IPS-11a (cell line): ENCODE data around the gene APC.
"Not testable (repeated sequence)": the region's sequence is repeated elsewhere in the genome, so short reads cannot be mapped to it uniquely, and the experiment has no call there.

Experiments
- H3K4me3 ChIP-seq: one replicate; pipeline ENCODE4 v1.5.1; 2013; ENCODE audit warnings: low read depth, low read length, control low read depth

Gene APC

DNA sequence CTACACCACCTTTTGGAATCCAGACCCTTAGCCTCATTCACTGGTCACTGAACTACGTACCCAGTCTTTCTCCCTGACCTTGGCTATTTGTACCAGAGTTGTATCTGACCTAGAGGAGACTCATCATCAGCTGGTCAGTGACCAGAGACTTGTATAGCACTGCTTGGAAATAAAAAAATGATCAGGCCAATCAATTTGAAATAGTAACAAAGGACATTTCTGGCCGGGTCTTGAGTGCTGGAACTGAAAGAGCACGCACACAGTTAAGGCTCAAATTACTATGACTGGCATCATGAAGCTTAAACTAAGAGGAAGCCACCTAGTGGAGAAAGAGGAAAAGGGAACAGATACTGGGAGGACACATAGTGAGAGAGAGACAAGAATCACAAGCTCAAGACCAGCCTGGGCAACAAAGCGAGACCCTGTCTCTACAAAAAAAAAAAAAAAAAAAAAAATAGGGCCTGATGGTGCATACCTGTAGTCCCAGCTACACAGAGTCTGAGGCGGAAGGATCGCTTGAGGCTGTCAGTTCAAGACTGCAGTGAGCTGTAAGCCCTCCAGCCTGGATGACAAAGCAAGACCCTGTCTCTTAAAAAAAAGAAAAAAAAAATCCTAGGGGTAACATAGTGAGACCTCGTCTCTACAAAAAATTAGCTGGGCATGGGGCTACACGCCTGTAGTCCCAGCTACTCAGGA, 110.6 kb downstream of the APC start:
- no peak overlapping the region for H3K4me3 ChIP-seq

DNA sequence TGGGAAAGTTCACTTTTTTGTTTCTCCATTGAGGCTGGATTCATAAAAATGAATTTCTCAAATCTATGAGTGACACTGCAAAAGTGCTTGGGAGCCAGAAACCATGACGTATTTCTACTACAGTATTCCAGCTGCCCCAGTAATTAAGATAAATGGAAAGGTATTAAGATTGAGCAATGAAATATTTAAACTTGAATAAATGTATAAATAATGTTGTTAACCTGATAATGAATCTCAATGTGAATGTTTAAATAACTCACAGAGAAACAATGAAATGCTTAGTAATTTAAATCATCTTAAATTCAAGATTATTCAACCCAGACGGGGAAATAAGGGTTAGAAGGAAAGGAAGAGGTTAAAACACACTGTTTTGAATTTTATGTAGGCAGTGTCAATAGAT, 112.2 kb downstream of the APC start:
- no peak overlapping the region for H3K4me3 ChIP-seq

DNA sequence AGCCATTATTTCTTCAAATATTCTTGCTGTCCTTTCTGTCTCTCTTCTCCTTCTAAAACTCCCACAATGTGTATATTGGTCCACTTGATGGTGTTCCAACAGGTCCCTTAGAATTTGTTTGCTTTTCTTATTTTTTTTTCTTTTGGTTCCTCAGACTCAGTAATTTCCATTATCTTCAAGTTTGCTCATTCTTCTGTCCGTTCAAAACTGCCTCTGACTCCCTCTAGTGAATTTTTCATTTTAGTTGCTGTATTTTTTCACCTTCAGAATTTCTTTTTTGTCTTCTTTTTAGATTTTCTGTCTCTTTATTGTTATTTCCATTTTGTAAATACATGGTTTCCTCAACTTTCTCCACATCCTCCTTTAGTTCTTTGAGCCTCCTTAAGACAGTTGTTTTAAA, 117.0 kb downstream of the APC start:
- H3K4me3 ChIP-seq = no peak overlapping the region

DNA sequence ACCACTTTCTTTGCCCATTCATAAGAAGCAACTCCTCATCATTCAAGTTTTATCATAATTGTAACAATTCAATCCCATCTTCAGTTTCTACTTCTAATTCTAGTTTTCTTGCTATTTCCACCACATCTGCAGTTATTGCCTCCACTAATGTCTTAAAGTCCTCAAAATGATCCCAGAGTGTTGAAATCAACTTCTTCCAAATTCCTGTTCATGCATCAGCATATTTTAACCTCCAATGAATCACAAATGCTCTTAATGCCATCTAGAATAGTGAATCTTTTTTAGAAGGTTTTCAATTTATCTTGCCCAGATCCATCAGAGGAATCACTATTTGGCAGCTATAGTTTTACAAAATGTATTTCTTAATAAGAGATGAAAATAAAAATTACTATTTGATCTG, 120.2 kb downstream of the APC start:
- H3K4me3 ChIP-seq = no peak overlapping the region

DNA sequence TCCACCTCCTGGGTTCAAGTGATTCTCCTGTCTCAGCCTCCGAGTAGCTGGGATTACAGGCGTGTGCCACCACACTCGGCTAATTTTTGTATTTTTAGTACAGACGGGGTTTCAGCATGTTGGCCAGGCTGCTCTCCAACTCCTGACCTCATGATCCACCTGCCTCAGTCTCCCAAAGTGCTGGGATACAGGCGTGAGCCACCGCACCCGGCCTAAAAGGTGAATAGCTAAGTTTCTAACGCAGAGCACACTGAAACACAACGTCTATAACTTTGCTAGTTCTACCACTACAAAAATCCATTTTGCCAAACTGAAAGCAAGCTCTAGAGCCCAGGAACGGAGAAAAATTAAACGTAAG, 122.9 kb downstream of the APC start:
- H3K4me3 ChIP-seq = peak overlapping the region; percentile 98

DNA sequence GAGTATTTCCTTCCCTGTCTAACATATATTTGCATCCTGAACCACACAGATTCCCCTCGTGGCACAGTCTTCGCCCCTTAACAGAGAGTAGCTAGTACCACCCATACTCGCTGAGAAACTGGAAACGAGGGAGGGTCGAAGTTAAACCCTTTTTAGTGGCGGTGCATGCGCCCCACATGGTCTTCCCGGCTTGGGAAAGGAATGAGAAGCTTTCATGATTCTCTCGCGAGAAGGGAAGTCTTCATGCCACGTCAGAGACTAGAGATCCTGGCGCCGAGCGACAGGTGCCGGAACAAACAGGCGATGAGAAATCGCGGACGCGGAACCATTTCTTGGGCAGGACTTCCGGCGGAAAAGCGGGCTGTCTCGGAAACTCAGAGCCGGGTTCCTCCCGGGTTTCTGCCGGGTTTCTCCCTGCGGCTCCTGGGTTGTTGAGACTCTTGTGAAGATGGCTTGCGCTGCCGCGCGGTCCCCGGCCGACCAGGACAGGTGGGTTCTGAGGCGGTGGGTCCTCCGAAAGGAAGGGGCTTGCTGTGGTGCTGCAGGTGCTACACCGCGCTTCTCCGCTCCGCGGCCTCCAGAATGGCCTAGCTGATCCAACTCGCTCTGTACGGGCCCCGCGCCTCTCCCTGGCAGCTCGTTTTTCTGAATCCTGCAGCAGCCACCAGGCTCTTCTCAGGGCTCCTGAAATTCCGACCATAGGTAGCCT, 123.4 kb downstream of the APC start, which contains the start of gene SRP19:
Gene SRP19, plus strand, starts transcription at position 359 of the 709 bp plus-strand sequence. Its CDS starts 90 bp downstream, at position 449.
- peak within 1 kb of the TSS; percentile 98 for H3K4me3 ChIP-seq

DNA sequence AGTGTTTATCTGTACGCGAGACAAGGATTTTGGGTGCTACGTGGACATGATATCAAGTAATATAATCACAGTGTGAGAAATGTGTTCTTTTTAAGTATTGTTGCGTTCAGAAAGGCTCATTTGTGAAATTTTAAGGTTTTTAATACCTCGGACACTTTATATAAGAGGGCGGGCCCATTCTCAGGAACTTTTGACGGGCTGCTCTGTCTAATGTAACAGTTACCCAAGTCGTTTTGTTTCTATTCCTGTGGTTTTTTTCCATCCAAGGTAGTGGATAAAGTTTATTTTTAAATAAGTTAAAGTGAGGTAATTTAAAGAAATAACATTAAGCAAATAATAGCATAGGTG, 123.9 kb downstream of the APC start:
- peak overlapping the region; percentile 98 for H3K4me3 ChIP-seq

DNA sequence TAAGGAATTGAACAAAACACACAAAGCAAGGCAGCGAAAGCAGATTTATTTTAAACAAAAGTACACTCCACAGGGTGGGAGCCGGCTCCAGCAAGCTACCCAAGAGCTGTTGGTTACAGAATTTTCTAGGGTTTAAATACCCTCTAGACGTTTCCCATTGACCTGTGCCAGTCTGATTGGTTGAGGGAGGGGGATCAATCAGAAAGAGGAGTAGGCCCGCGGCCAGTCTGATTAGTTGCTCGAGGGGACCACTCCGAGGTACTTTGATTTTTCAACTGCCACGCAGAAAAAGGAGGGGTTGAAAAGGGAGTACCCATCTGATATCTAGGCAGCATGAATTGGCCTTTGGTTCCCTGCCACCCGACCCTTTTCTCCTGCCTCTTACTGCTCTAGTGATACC, 124.4 kb downstream of the APC start:
- peak overlapping the region; percentile 98 for H3K4me3 ChIP-seq

DNA sequence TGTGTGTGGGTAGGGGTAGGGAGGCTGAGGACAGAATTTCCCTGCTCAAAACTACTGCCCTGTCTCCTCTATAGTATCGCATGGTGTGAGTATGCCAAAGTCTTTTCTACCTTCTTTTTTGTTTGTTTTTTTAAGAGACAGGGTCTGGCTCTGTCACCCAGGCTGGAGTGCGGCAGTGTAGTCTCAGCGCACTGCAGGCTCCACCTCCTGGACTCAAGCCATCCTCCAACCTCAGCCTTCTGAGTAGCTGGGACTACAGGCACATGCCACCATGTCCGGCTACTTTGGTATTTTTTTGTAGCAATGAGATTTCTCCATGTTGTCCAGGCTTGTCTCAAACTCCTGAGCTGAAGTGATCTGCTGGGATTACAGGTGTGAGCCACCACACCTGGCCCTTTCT, 125.9 kb downstream of the APC start:
- H3K4me3 ChIP-seq = no peak overlapping the region

DNA sequence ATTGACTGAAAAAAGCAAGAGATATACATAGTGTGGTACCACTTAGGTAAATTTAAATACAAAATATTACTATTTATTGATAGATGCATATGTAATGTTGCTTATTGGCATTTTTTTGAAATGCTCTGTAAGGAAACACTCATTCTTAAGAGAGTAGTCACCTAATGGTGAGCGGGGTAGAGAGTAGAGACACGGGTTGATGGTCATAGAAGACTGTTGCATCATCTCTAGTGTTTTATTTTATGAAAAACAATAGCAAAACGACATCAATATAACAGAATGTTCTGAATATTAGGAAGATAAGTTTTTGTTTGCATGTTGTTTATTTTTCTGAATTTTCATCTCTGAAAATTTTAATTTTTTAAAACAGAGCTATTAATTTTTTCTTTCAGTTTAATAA, 127.4 kb downstream of the APC start:
- H3K4me3 ChIP-seq = no peak overlapping the region

DNA sequence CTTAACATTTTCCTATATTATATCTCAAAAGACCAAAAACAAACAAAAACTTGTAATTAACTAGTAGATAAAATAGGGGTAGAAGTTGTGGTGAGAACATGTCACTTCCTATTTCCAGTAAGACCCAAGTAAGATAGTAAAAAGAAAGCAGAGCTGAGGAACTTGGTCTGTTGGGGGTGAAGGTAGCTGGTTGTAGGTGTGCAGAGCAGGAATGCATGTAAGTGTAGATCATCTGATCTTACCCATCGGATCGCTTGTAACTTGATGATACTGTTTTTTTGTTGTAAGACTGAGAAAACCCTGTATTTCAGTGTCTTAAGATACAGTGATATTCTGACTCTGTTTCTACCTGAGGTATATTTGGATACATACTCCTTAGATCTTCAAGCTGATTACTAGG, 129.1 kb downstream of the APC start:
- H3K4me3 ChIP-seq = no peak overlapping the region

DNA sequence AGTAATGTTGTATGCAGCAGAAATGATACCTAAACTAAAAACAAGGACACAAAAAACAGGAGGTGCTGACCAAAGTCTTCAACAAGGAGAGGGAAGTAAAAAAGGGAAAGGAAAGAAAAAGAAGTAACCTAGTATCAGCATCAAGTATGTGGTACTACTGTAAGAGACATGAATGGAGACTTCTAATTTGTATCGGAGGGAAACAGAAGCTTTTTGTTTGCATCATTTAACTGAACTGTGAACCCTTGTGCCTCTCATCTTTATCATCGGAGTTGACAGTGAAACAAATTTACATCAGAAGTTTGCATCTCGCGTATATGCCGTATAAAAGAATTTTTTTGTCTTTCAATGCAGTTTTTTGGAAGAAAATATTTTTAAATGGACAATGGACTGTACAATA, 129.7 kb downstream of the APC start:
- no peak overlapping the region for H3K4me3 ChIP-seq

DNA sequence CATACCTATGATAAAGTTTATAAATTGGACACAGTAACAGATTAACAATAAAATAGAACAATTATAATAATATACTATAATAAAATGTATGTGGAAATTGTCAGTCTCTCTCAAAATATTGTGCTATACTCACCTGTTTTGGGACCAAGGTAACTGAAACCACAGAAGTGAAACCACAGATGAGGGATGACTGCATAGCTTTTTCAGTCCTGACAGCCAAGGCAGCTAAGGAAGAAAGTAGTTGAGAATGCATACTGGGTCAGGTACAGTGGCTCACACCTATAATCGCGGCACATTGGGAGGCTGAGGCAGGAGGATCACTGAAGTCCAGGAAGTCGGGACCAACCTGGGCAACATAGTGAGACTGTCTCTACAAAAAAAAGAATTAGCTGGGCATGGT, 132.3 kb downstream of the APC start:
- H3K4me3 ChIP-seq = no peak overlapping the region

DNA sequence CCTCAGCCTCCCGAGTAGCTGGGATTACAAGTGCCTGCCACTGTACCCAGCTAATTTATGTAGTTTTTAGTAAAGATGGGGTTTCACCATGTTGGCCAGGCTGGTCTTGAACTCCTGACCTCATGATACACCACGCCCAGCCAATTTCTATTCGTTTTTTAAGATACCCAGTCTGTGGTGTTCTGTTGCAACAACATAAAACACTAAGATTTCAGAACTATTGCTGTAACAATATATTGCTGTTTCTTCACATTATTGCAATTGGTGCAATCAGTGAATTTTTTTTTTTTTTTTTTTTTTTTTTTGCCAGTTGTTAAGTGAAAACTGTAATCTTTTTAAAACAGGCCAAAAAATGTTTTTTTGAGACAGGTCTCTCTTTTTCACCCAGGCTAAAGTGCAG, 133.3 kb downstream of the APC start:
- H3K4me3 ChIP-seq = no peak overlapping the region

DNA sequence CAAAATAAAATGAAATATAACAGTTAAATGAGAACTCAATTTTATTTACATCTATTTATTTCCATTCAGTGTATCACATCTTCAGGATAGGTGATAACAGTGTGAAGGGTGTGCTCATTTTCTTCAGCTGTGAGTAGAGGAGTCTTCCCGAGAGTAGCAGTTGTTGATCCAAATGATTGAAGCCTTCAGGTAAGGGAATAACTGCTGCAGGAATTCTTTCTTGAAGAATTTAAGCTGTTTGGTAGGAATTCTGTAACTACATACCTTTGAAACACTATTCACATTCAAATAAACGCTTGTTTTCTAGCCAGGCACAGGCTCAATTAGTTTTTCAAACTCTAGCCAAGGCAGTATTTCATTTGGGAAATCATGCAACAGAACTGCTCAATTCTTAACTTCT, 138.7 kb downstream of the APC start:
- no peak overlapping the region for H3K4me3 ChIP-seq

DNA sequence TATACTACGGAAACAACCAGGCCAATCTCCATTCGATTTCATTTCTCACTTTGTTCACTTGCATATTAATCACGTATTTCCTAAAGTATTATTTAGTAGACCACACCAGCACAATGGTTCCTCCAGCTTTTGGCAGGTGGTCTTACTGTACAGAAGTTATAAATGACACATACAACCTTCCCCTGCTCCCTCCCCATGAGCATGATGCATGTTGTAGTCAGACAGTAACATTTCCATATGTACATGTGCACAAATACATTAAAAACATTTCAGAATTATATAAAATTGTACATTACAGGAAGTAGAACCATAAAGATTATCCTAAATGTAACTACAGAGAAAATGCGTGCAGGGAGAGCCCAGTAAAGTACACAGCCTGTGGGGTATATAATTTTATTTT, 140.4 kb downstream of the APC start:
- H3K4me3 ChIP-seq = no peak overlapping the region

DNA sequence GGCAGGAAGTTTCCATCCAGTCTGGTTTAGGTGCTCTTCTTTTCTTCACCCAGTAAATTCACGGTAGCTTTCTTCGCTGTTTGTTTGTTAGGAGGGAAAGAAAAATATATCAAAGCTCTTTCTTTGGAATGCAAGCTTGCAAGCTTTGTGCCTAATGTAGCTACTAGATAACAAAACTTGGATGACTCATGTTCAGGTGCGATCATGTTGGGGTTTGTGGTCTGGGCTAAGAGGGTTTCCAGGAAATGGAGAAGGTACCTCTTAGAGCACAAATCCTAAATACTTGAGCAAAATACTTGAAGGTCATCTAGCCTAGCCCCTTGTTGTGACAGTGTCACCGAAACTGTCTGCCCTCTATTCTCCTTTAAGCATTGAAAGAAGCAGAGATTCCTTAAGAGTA, 141.1 kb downstream of the APC start:
- no peak overlapping the region for H3K4me3 ChIP-seq

DNA sequence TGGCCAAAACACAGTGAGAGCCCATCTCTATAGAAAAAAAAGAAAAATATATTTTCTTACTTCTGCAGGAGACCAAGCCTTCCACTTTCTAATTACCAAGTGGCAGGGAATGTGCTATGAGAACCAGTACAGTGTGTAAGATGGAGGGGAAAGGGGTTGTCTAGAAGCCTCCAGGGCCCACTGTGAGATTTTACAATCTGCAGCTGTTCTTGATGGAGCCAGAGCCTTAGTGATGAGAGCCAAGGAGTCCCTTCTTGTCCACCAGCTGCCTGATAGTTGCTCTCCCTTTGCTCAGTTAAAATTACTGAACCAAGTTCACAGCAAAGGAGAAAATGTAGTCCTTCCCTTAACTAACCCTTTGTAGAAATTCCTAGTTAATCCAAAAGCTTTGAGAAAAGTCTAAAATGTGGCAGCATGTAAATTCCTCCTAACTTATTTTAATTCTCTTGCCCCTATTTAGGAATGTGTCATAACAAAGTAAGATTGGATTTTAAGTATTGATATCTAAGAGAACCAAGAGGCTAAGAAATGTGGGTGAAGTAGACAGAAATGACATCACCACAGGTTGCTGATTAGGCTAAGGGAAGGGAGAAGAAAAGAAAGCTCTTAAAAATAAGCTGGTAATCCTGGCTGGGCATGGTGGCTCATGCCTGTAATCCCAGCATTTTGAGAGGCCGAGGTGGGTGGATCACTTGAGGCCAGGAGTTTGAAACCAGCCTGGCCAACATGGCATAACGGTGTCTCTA, 142.7 kb downstream of the APC start:
- no peak overlapping the region for H3K4me3 ChIP-seq

DNA sequence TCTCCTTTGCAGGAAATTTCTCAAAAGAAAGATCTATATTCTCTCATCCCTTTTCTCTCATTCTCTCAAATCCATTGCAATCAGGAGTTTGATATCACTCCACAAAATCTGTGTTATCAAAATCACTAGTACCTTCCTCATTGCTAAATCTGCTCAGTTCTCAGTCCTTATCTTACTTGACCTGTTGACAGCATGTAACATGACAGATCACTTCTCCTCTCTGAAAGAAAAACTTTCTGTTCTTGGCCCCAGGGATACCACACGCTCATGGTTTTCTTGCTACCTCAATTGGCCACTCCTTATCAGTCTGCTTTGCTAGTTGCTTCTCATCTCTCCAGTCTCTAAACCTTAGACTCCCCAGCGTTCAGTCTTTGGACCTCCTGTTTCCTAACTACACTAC, 145.5 kb downstream of the APC start:
- no peak overlapping the region for H3K4me3 ChIP-seq

DNA sequence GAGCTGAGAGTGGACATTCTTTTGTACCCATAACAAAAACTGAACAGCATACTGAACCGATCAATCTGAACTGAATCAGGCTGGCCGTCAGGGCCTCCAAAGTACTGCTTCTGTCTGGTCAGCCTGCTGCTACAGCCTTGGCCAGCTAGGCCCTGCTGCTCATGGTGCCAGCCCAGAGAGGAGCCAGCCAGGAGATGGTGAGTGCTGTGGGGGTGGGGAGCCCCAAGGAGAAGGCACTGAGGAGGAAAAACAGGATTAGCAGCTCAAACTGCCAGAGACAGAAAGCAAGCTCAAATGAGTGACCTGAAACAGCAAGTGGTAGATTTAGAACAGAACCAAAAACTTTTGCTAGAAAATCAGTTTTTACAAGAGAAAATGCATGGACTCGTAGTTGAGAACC, 147.3 kb downstream of the APC start:
- no peak overlapping the region for H3K4me3 ChIP-seq

DNA sequence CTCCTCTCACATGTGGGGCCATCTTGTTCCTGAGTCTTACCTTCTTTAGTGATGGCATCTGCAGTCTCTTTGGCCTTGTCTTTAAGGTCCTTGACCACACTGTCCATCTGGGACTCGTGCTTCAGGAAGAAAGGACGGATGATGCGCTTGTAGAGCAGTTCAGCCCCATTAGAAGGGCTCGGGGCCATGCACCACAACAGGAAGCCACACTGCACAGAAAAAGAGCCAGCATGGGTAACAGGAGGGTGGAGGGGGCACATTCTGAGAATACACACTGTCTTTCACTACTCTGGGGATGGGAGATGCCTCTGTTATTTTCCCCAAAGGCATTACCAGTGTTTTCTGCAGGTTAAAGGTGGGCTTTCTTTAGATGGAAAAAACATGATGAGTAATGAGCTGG, 149.3 kb downstream of the APC start:
- no peak overlapping the region for H3K4me3 ChIP-seq

DNA sequence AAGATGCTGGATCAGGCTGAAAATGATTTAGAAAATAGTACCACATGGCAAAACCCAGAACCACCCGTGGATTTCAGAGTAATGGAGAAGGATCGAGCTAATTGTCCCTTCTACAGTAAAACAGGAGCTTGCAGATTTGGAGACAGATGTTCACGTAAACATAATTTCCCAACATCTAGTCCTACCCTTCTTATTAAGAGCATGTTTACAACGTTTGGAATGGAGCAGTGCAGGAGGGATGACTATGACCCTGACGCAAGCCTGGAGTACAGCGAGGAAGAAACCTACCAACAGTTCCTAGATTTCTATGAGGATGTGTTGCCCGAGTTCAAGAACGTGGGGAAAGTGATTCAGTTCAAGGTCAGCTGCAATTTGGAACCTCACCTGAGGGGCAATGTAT, 154.4 kb downstream of the APC start:
- not testable (repeated sequence) for H3K4me3 ChIP-seq
